SK-N-SH (cell line): Measurements from ENCODE around the gene COPS3. TPM values are rescaled to one million over a fixed set of nuclear protein-coding genes. Genes with fewer than 3 reads are reported as not detected.

Source experiments
- CTCF ChIA-PET: fragments of 300-600, 350-600 bp; formaldehyde crosslinking; extraction: SDS; loops from one replicate; lab custom pipeline; 2021; lab: Yijun Ruan, JAX
- POLR2A ChIA-PET: fragments of 350-600 bp; sonication (Branson Sonifier 250); formaldehyde crosslinking; extraction: SDS; loops from one replicate; lab custom pipeline; 2020; ENCODE audit warnings: antibody characterized with exemption, inconsistent platforms; lab: Yijun Ruan, JAX
- DNase-seq: peaks from one replicate; pipeline ENCODE4 v3.0.0; 2012
- H2AFZ ChIP-seq: fragments of 200-600 bp; sonication (generic); 2 replicates; pipeline ENCODE4 v1.8.1; 2016; ENCODE audit warnings: antibody characterized with exemption, mild to moderate bottlenecking, low read depth
- H3F3A ChIP-seq: fragments of 200-600 bp; sonication (generic); replicated peaks from 2 replicates; pipeline ENCODE3; 2016; ENCODE audit warnings: antibody characterized with exemption, mild to moderate bottlenecking; ENCODE audit not compliant: insufficient read depth
- H3K27ac ChIP-seq, 2 experiments: fragments of 200-500 bp in 1 of 2; fragments of 200-600 bp in 1 of 2; sonication (Bioruptor generic) in 1 of 2; sonication (generic), shearing (Covaris generic) in 1 of 2; 2 replicates each; pipeline versions ENCODE4 v1.5.1 to v1.6.1; 2014 to 2016; ENCODE audit warnings: low read depth in 2 of 2, inconsistent platforms in 1 of 2, low read length in 1 of 2, mild to moderate bottlenecking in 1 of 2, mixed read lengths in 1 of 2
- H3K27me3 ChIP-seq: fragments of 200-600 bp; sonication (generic), shearing (Covaris generic); 2 replicates; pipeline ENCODE4 v1.6.1; 2016; ENCODE audit warnings: mixed run types; ENCODE audit not compliant: insufficient read depth
- H3K36me3 ChIP-seq, 2 experiments: fragments of 200-500 bp in 1 of 2; fragments of 200-600 bp in 1 of 2; sonication (Bioruptor generic) in 1 of 2; sonication (generic) in 1 of 2; replicated peaks in 1 of 2; 2 replicates each; pipeline versions ENCODE3 to v1.5.1; 2014 to 2016; ENCODE audit warnings: low read length in 1 of 2, mild to moderate bottlenecking in 1 of 2; ENCODE audit not compliant: insufficient read depth in 2 of 2, control insufficient read depth in 1 of 2
- H3K4me1 ChIP-seq, 2 experiments: fragments of 200-500 bp in 1 of 2; fragments of 200-600 bp in 1 of 2; sonication (Bioruptor generic) in 1 of 2; sonication (generic), shearing (Covaris generic) in 1 of 2; 2 replicates each; pipeline versions ENCODE4 v1.5.1 to v1.6.1; 2014 to 2016; ENCODE audit warnings: low read depth in 1 of 2, low read length in 1 of 2, mixed run types in 1 of 2; ENCODE audit not compliant: insufficient read depth in 2 of 2, control insufficient read depth in 1 of 2
- H3K4me2 ChIP-seq: fragments of 200-600 bp; sonication (generic), shearing (Covaris generic); 2 replicates; pipeline ENCODE4 v1.6.1; 2017; ENCODE audit warnings: mixed run types
- H3K4me3 ChIP-seq, 2 experiments: fragments of 200-500 bp in 1 of 2; fragments of 200-600 bp in 1 of 2; sonication (Bioruptor generic) in 1 of 2; sonication (generic), shearing (Covaris generic) in 1 of 2; 2 replicates each; pipeline versions ENCODE4 v1.5.1 to v1.8.1; 2014 to 2016; ENCODE audit warnings: low read depth in 2 of 2, inconsistent platforms in 1 of 2, low read length in 1 of 2, mild to moderate bottlenecking in 1 of 2, mixed read lengths in 1 of 2, moderate library complexity in 1 of 2
- H3K79me2 ChIP-seq: fragments of 200-600 bp; sonication (generic); 2 replicates; pipeline ENCODE4 v1.8.1; 2017; ENCODE audit warnings: mild to moderate bottlenecking; ENCODE audit not compliant: insufficient read depth
- H3K9ac ChIP-seq: fragments of 200-600 bp; sonication (generic); 2 replicates; pipeline ENCODE4 v1.6.1; 2017; ENCODE audit warnings: mixed run types
- H3K9me2 ChIP-seq: fragments of 200-600 bp; sonication (generic); 2 replicates; pipeline ENCODE4 v1.6.1; 2017; ENCODE audit warnings: mixed run types
- H3K9me3 ChIP-seq: fragments of 200-600 bp; sonication (generic); 2 replicates; pipeline ENCODE4 v1.6.1; 2017; ENCODE audit warnings: mixed run types, mild to moderate bottlenecking, moderate library complexity
- H4K20me1 ChIP-seq: fragments of 200-600 bp; sonication (generic); 2 replicates; pipeline ENCODE4 v1.6.1; 2017; ENCODE audit warnings: mild to moderate bottlenecking, mixed run types; ENCODE audit not compliant: insufficient read depth
- CHD2 ChIP-seq: fragments of 150-350 bp; IDR thresholded peaks from 2 replicates; pipeline ENCODE4 v1.6.1; 2018; ENCODE audit warnings: low read length; ENCODE audit not compliant: partially characterized antibody
- CTCF ChIP-seq: fragments of 200-600 bp; sonication (generic); IDR thresholded peaks from 2 replicates; pipeline ENCODE4 v1.6.1; 2017; ENCODE audit warnings: antibody characterized with exemption, mild to moderate bottlenecking, moderate library complexity
- ELF1 ChIP-seq: IDR thresholded peaks from 2 replicates; pipeline ENCODE4 v1.4.0; 2012
- EP300 ChIP-seq, 2 experiments: IDR thresholded peaks; 2 replicates each; pipeline versions ENCODE4 v1.4.0 to v1.6.1; 2012; ENCODE audit warnings: borderline replicate concordance in 1 of 2, low read depth in 1 of 2, low read length in 1 of 2
- FOSL2 ChIP-seq: IDR thresholded peaks from 2 replicates; pipeline ENCODE4 v1.4.0; 2012; ENCODE audit warnings: low read depth, mild to moderate bottlenecking, moderate library complexity, borderline replicate concordance
- FOXJ3 ChIP-seq: sonication (generic); formaldehyde crosslinking; IDR thresholded peaks from 2 replicates; pipeline ENCODE4 v1.5.1; 2020; ENCODE audit warnings: mild to moderate bottlenecking, missing genetic modification reagents
- GABPA ChIP-seq: IDR thresholded peaks from 2 replicates; pipeline ENCODE4 v1.4.0; 2012; ENCODE audit warnings: low read depth, mild to moderate bottlenecking
- GATA2 ChIP-seq: sonication (generic); formaldehyde crosslinking; IDR thresholded peaks from 2 replicates; pipeline ENCODE4 v1.5.0; 2020; ENCODE audit warnings: mild to moderate bottlenecking, missing genetic modification reagents
- JUND ChIP-seq: IDR thresholded peaks from 2 replicates; pipeline ENCODE4 v1.4.0; 2012
- NRF1 ChIP-seq: IDR thresholded peaks from 2 replicates; pipeline ENCODE4 v1.6.1; 2012; ENCODE audit warnings: low read depth, mild to moderate bottlenecking, low read length
- POLR2AphosphoS5 ChIP-seq: IDR thresholded peaks from 2 replicates; pipeline ENCODE4 v1.6.1; 2012; ENCODE audit warnings: low read depth, low read length
- RAD21 ChIP-seq: IDR thresholded peaks from 2 replicates; pipeline ENCODE4 v1.6.1; 2012; ENCODE audit warnings: mild to moderate bottlenecking, low read length
- RCOR1 ChIP-seq: fragments of 150-350 bp; IDR thresholded peaks from 2 replicates; pipeline ENCODE4 v1.6.1; 2017; ENCODE audit warnings: antibody characterized with exemption, low read length
- RXRA ChIP-seq: IDR thresholded peaks from 2 replicates; pipeline ENCODE4 v1.4.0; 2012; ENCODE audit warnings: low read depth, mild to moderate bottlenecking, borderline replicate concordance
- SMC3 ChIP-seq: IDR thresholded peaks from 2 replicates; pipeline ENCODE4 v1.6.1; 2012; ENCODE audit warnings: low read depth, low read length, improper control_type of control experiment
- TAF1 ChIP-seq: IDR thresholded peaks from 2 replicates; pipeline ENCODE4 v1.6.1; 2012; ENCODE audit warnings: low read depth, mild to moderate bottlenecking, low read length, moderate library complexity, borderline replicate concordance
- TCF12 ChIP-seq: IDR thresholded peaks from 2 replicates; pipeline ENCODE4 v1.4.0; 2012
- TEAD4 ChIP-seq: IDR thresholded peaks from 2 replicates; pipeline ENCODE4 v1.4.0; 2012; ENCODE audit warnings: mild to moderate bottlenecking, borderline replicate concordance; ENCODE audit not compliant: insufficient read depth
- USF1 ChIP-seq: IDR thresholded peaks from 2 replicates; pipeline ENCODE4 v1.4.0; 2012; ENCODE audit warnings: low read depth, borderline replicate concordance
- WGBS: methylation state at CpG from one replicate; pipeline ENCODE4 v1.1.6; 2017; ENCODE audit warnings: low lambda C conversion rate; 5-methylcytosine and 5-hydroxymethylcytosine counted together
- polyA plus RNA-seq, 3 experiments: library from polyadenylated mRNA; depleted of rRNA; stranded (reverse); fragments of >200 nt; gene quantifications; 2 replicates each; pipeline ENCODE4 v1.2.3, GENCODE V29; 2012

COPS3 gene
- polyA plus RNA-seq, 1 of the 3 experiments (the other 2 are of a cell fraction) = 64.8 TPM

GRCh38 chr17:17314501-17315071, 33.5 kb upstream of the COPS3 start:
- Histone ChIP-seq H3K27me3 (no peaks in the 10 kb centered on the region), H3K4me3 (no peak overlapping the region), H3K79me2 (no peaks in the 10 kb centered on the region), H3K4me2 (no peak overlapping the region), H3F3A (no peaks in the 10 kb centered on the region), H2AFZ (no peak overlapping the region), H3K9me3 (no peaks in the 10 kb centered on the region), H3K27ac (no peak overlapping the region), H3K9me2 (no peaks in the 10 kb centered on the region), H3K9ac (no peak overlapping the region), H4K20me1 (no peaks in the 10 kb centered on the region), H3K4me1 (no peaks in the 10 kb centered on the region), H3K36me3 (no peaks in the 10 kb centered on the region)
- CTCF ChIA-PET = interaction anchor here (1.4 kb wide), 1 partner anchor 40 kb away, joined by 4 read pairs; no protein-coding TSS in a partner anchor
- POLR2A ChIA-PET = no interaction called here
- 84% methylated on average over 5 of the region's 5 CpGs for WGBS
- no peak for DNase-seq
- TF ChIP-seq SMC3 (no peak), EP300 (IDR thresholded peaks at IDR 0.05; ENCODE audit: borderline replicate concordance in 1 of 2, low read depth in 1 of 2, low read length in 1 of 2) (no peak), RAD21 (no peak), FOSL2 (no peak), TEAD4 (no peak), RXRA (no peak), RCOR1 (no peak), NRF1 (no peak), GABPA (no peak), GATA2 (no peak), TCF12 (no peak), TAF1 (no peak), CHD2 (no peak), USF1 (no peak), JUND (no peak)

- ChIA-PET CTCF (interaction anchor here (0.6 to 1.0 kb wide), 3 partner anchors 9 to 183 kb away, joined by 3 read pairs; partner anchors contain the start of gene RASD1), POLR2A (no interaction called here)
- Histone ChIP-seq H3K27ac (no peak overlapping the region), H3K4me3 (no peak overlapping the region), H4K20me1 (no peaks in the 10 kb centered on the region), H3K9me2 (no peaks in the 10 kb centered on the region), H3K9me3 (no peaks in the 10 kb centered on the region), H3K27me3 (no peaks in the 10 kb centered on the region), H3K9ac (no peak overlapping the region), H2AFZ (no peak overlapping the region), H3K36me3 (no peaks in the 10 kb centered on the region), H3K4me1 (no peaks in the 10 kb centered on the region), H3K4me2 (no peak overlapping the region), H3K79me2 (no peaks in the 10 kb centered on the region), H3F3A (peaks cover 3% of the 10 kb centered on the region)
- TF ChIP-seq FOXJ3 (CRISPR knock-in tag) (no peak), ELF1 (no peak), TCF12 (no peak), POLR2AphosphoS5 (no peak), TAF1 (no peak), RAD21 (peak; percentile 40), CTCF (peak; percentile 32), SMC3 (peak; percentile 13; the same call in 1 of the 2 replicates)
- 79% methylated on average over 12 of the region's 12 CpGs for WGBS
- DNase-seq = peak; percentile 45
Observed at GRCh38 chr17:17313350-17313991, 32.4 kb upstream of the COPS3 start.
